ENCODE data around the gene SLC29A4. TPM values are rescaled to one million over a fixed set of nuclear protein-coding genes. Genes with fewer than 3 reads are reported as not detected.
"Not testable (repeated sequence)": the region's sequence is repeated elsewhere in the genome, so short reads cannot be mapped to it uniquely, and the experiment has no call there.

Gene SLC29A4
- total and polyA plus RNA-seq, 4 donors: 1.7 to 13.9 (median 3.9) TPM

DNA sequence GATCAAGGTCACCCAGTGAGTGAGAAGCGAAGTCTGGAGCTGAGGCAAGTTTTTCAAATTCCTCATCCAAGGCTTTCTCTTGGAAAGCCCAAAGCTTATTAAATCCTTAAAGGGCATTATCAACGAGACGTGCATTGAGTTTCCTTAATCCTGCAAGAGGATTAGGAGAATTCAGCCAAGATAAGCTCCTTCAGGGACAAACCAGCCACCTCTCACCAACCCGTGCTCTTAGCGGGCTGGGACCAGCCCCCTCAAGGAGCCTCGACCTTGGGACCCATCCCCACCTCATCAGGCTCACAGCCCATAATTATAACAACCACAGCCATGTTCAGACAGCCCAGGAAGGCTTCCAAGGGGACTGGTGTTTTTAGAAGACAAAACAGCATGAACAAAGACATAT, 12.0 kb upstream of the SLC29A4 start:
- Histone ChIP-seq H3K9me3 (ENCODE audit: control insufficient read depth in 4 of 4, low read length in 3 of 4) (no peaks in the 10 kb centered on the region), H3K4me1 (ENCODE audit: control insufficient read depth in 4 of 4, insufficient read depth in 4 of 4, low read length in 3 of 4) (no peaks in the 10 kb centered on the region), H3K9ac (ENCODE audit: low read depth in 1 of 2, low read length in 2 of 2) (no peak overlapping the region), H3K27me3 (ENCODE audit: control insufficient read depth in 4 of 4, insufficient read depth in 4 of 4, low read length in 3 of 4) (no peaks in the 10 kb centered on the region), H3K4me3 (ENCODE audit: low read depth in 1 of 3, low read length in 3 of 3) (no peak overlapping the region), H3K36me3 (ENCODE audit: control insufficient read depth in 4 of 4, insufficient read depth in 3 of 4, low read depth in 1 of 4, low read length in 3 of 4) (no peaks in the 10 kb centered on the region), H3K27ac (ENCODE audit: low read depth in 1 of 2, low read length in 2 of 2) (no peak overlapping the region)
- DNase-seq (ENCODE audit: low spot score): no peak
- TF ChIP-seq EGR1 (IDR thresholded peaks at IDR 0.05; ENCODE audit: low read depth in 2 of 2) (no peak), NR2F2 (IDR thresholded peaks at IDR 0.05) (no peak)
- 52% methylated on average over 6 of the region's 6 CpGs for WGBS

DNA sequence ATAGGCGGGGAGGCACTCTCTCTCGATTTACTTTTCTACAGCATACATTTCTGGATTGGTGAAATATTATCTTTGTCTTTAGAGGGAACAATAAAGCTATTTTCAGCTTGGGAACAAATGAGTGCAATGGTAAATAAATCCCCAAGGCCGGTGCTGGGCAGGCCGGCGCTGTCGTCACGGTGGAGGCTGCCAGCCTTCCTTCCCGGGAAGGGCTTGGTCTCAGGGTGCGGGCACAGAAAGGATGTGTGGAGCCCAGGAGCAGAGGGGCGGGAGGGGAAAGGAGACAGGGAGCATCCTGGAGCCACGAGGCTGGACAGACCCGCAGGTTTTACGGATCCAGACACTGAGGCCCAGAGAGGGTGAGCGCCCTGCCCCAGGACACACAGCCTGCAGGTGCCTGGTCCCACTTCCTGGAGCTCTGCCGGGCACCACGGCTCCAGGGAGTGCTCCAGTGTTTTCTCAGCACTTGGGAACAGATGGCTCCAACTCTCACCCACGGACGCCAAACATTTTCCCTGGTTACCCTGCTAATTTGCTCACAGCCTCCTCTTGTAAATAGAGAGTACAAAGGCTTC, 8.8 kb upstream of the SLC29A4 start:
- 64% methylated on average over 18 of the region's 18 CpGs for WGBS
- DNase-seq (ENCODE audit: low spot score); H3K27me3 ChIP-seq (ENCODE audit: control insufficient read depth in 4 of 4, insufficient read depth in 4 of 4, low read length in 3 of 4); H3K4me1 ChIP-seq (ENCODE audit: control insufficient read depth in 4 of 4, insufficient read depth in 4 of 4, low read length in 3 of 4); H3K27ac ChIP-seq (ENCODE audit: low read depth in 1 of 2, low read length in 2 of 2); H3K9ac ChIP-seq (ENCODE audit: low read depth in 1 of 2, low read length in 2 of 2); H3K4me3 ChIP-seq (ENCODE audit: low read depth in 1 of 3, low read length in 3 of 3); H3K36me3 ChIP-seq (ENCODE audit: control insufficient read depth in 4 of 4, insufficient read depth in 3 of 4, low read depth in 1 of 4, low read length in 3 of 4); H3K9me3 ChIP-seq (ENCODE audit: control insufficient read depth in 4 of 4, low read length in 3 of 4): not testable (repeated sequence)

DNA sequence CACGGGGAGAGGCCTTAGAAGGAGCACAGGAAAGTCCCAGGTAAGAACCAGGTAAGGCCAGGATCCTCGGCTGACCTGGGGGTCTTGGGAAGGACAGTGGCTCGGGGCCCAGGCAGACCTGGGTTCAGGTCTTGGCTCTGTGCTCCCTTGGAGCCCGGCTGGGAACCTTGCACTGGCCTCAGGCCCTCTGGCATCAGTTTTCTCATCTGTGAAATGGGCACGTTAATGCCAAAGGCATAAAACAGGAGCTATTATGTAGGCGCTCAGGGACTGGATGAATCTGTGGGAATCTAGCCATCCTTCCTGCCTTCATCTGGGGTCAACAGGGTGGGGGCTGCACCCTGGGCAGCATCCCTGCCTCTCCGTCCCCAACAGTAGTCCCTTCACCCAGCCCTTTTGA, 8.3 kb upstream of the SLC29A4 start:
- no peak for DNase-seq (ENCODE audit: low spot score)
- WGBS: 81% methylated on average over 7 of the region's 7 CpGs
- no peaks in the 10 kb centered on the region for H3K9me3 ChIP-seq (ENCODE audit: control insufficient read depth in 4 of 4, low read length in 3 of 4)
- no peaks in the 10 kb centered on the region for H3K27me3 ChIP-seq (ENCODE audit: control insufficient read depth in 4 of 4, insufficient read depth in 4 of 4, low read length in 3 of 4)
- no peaks in the 10 kb centered on the region for H3K36me3 ChIP-seq (ENCODE audit: control insufficient read depth in 4 of 4, insufficient read depth in 3 of 4, low read depth in 1 of 4, low read length in 3 of 4)
- TF ChIP-seq HNF4A (conservative IDR thresholded peaks at IDR 0.05) (no peak), RXRA (IDR thresholded peaks at IDR 0.05) (no peak), SP1 (IDR thresholded peaks at IDR 0.05) (no peak), RAD21 (IDR thresholded peaks at IDR 0.05) (no peak), YY1 (IDR thresholded peaks at IDR 0.05) (no peak), HNF4G (IDR thresholded peaks at IDR 0.05) (no peak), NR2F2 (IDR thresholded peaks at IDR 0.05) (no peak)
- TF ChIP-seq, protein P1, sequence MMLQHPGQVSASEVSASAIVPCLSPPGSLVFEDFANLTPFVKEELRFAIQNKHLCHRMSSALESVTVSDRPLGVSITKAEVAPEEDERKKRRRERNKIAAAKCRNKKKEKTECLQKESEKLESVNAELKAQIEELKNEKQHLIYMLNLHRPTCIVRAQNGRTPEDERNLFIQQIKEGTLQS (IDR thresholded peaks at IDR 0.05): no peak
- TF ChIP-seq, protein P2, sequence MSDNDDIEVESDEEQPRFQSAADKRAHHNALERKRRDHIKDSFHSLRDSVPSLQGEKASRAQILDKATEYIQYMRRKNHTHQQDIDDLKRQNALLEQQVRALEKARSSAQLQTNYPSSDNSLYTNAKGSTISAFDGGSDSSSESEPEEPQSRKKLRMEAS (IDR thresholded peaks at IDR 0.05): no peak
- no peak overlapping the region for H3K4me3 ChIP-seq (ENCODE audit: low read depth in 1 of 3, low read length in 3 of 3)
- no peak overlapping the region for H3K9ac ChIP-seq (ENCODE audit: low read depth in 1 of 2, low read length in 2 of 2)
- H3K4me1 ChIP-seq (ENCODE audit: control insufficient read depth in 4 of 4, insufficient read depth in 4 of 4, low read length in 3 of 4): no peaks in the 10 kb centered on the region
- H3K27ac ChIP-seq (ENCODE audit: low read depth in 1 of 2, low read length in 2 of 2): no peak overlapping the region

DNA sequence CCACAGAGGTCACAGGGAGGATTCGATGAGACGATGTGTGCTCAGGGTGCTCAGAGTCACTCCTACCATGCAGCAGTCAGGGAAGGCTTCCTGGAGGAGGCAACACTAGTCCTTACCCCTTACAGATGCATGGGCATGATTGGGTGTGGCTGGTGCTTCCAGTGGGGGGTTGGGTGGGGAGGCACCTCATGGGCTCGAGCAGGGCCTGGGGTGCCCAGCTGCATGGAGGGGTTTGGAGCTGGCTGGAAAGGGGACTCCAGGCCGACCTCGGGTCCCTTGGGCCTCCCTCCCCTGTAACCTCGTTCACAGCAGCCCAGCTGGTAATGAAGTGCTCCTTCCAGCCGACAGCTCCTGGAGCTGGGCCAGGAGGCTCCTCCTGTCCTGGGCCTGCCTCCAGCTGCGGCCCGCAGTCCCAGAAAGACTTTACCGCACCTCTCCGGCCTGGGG, 7.7 kb upstream of the SLC29A4 start:
- DNase-seq (ENCODE audit: low spot score); H3K27me3 ChIP-seq (ENCODE audit: control insufficient read depth in 4 of 4, insufficient read depth in 4 of 4, low read length in 3 of 4); H3K4me3 ChIP-seq (ENCODE audit: low read depth in 1 of 3, low read length in 3 of 3); H3K9me3 ChIP-seq (ENCODE audit: control insufficient read depth in 4 of 4, low read length in 3 of 4); H3K27ac ChIP-seq (ENCODE audit: low read depth in 1 of 2, low read length in 2 of 2); H3K36me3 ChIP-seq (ENCODE audit: control insufficient read depth in 4 of 4, insufficient read depth in 3 of 4, low read depth in 1 of 4, low read length in 3 of 4); H3K4me1 ChIP-seq (ENCODE audit: control insufficient read depth in 4 of 4, insufficient read depth in 4 of 4, low read length in 3 of 4); H3K9ac ChIP-seq (ENCODE audit: low read depth in 1 of 2, low read length in 2 of 2): not testable (repeated sequence)
- WGBS: 67% methylated on average over 11 of the region's 11 CpGs

DNA sequence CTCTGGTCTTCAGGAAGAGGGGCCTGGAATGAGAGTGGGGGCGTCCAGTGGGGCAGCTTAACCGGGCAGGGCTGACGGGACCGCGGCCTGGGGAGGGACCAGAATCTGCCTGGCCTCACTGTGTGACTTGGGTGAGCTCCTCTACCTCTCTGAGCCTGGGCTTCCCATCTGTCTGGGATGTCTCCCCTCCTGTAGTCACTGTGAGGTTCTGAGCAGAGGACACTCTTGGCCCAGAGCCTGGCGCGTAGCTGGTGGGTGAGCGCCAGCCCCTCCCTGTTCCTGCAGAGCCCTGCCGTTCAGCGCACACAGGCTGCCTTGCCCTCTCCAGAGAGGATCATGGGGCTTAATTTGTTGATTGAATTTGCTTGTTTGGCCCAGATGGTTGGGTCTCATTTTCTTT, 7.2 kb upstream of the SLC29A4 start:
- not testable (repeated sequence) for H3K4me1 ChIP-seq (ENCODE audit: control insufficient read depth in 4 of 4, insufficient read depth in 4 of 4, low read length in 3 of 4); H3K36me3 ChIP-seq (ENCODE audit: control insufficient read depth in 4 of 4, insufficient read depth in 3 of 4, low read depth in 1 of 4, low read length in 3 of 4); H3K27me3 ChIP-seq (ENCODE audit: control insufficient read depth in 4 of 4, insufficient read depth in 4 of 4, low read length in 3 of 4); DNase-seq (ENCODE audit: low spot score); H3K9me3 ChIP-seq (ENCODE audit: control insufficient read depth in 4 of 4, low read length in 3 of 4); H3K9ac ChIP-seq (ENCODE audit: low read depth in 1 of 2, low read length in 2 of 2); H3K27ac ChIP-seq (ENCODE audit: low read depth in 1 of 2, low read length in 2 of 2); H3K4me3 ChIP-seq (ENCODE audit: low read depth in 1 of 3, low read length in 3 of 3)
- WGBS: 77% methylated on average over 10 of the region's 10 CpGs

DNA sequence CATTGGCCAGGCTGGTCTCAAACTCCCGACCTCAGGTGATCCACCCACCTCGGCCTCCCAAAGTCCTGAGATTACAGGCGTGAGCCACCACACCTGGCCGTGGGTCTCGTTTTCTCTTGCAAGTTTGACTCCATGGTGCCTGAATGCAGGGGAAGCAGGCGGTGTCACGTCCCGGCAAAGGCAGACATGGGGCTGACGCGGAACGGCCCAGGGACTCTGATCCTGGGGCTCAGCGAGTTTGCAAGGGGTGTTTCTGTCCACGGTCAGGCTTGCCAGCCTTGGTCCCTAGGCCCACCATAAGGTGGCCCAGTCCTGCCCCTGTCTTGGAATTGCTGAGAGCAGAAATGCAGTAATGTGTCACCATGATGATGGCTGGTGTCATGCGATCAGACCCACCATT, 6.6 kb upstream of the SLC29A4 start:
- 94% methylated on average over 14 of the region's 14 CpGs for WGBS
- DNase-seq (ENCODE audit: low spot score); H3K9me3 ChIP-seq (ENCODE audit: control insufficient read depth in 4 of 4, low read length in 3 of 4): not testable (repeated sequence)

More for the DNA sequence above, 6.6 kb upstream of the SLC29A4 start:
- not testable (repeated sequence) for H3K27ac ChIP-seq (ENCODE audit: low read depth in 1 of 2, low read length in 2 of 2); H3K36me3 ChIP-seq (ENCODE audit: control insufficient read depth in 4 of 4, insufficient read depth in 3 of 4, low read depth in 1 of 4, low read length in 3 of 4); H3K9ac ChIP-seq (ENCODE audit: low read depth in 1 of 2, low read length in 2 of 2); H3K4me3 ChIP-seq (ENCODE audit: low read depth in 1 of 3, low read length in 3 of 3); H3K4me1 ChIP-seq (ENCODE audit: control insufficient read depth in 4 of 4, insufficient read depth in 4 of 4, low read length in 3 of 4); H3K27me3 ChIP-seq (ENCODE audit: control insufficient read depth in 4 of 4, insufficient read depth in 4 of 4, low read length in 3 of 4)
